GM12865 (cell line): ENCODE measurements around the gene ZFAND3.

Experiments
- DNase-seq: peaks from one replicate; pipeline ENCODE4 v3.0.0; 2010; ENCODE audit warnings: low read depth
- H3K4me3 ChIP-seq: 2 replicates; pipeline ENCODE4 v1.5.1; 2011; ENCODE audit warnings: mild to moderate bottlenecking, low read depth, low read length, control low read depth
- TF ChIP-seq, protein P1 (sequence below): IDR thresholded peaks from 2 replicates; pipeline ENCODE4 v1.5.1; 2011; ENCODE audit warnings: low read length, control low read depth, low read depth, inconsistent platforms; ENCODE audit not compliant: insufficient read depth; ENCODE audit errors: missing control alignments

The ZFAND3 gene

DNA sequence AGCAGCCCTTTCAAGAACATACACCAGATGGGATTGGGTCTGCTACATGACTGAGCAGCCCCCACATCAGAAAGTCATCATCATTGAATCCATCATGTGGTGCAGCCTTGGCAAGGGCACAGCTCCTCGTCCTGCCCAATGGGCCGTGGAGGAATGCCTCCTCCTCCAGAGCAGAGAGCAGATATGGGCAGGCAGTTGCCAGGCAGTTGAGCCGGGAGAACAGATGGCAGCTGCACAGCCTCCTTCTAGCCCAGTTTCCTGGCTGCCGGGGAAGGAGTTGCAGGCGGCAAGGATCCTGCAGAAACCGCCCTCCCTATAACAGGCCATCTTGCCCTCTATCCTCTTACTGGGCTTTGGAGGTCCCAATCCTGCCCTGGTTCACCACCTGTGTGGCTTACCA lies 11.9 kb upstream of the ZFAND3 start:
- DNase-seq: no peak
- no peak overlapping the region for H3K4me3 ChIP-seq
- TF ChIP-seq, protein P1, sequence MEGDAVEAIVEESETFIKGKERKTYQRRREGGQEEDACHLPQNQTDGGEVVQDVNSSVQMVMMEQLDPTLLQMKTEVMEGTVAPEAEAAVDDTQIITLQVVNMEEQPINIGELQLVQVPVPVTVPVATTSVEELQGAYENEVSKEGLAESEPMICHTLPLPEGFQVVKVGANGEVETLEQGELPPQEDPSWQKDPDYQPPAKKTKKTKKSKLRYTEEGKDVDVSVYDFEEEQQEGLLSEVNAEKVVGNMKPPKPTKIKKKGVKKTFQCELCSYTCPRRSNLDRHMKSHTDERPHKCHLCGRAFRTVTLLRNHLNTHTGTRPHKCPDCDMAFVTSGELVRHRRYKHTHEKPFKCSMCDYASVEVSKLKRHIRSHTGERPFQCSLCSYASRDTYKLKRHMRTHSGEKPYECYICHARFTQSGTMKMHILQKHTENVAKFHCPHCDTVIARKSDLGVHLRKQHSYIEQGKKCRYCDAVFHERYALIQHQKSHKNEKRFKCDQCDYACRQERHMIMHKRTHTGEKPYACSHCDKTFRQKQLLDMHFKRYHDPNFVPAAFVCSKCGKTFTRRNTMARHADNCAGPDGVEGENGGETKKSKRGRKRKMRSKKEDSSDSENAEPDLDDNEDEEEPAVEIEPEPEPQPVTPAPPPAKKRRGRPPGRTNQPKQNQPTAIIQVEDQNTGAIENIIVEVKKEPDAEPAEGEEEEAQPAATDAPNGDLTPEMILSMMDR: no peak

DNA sequence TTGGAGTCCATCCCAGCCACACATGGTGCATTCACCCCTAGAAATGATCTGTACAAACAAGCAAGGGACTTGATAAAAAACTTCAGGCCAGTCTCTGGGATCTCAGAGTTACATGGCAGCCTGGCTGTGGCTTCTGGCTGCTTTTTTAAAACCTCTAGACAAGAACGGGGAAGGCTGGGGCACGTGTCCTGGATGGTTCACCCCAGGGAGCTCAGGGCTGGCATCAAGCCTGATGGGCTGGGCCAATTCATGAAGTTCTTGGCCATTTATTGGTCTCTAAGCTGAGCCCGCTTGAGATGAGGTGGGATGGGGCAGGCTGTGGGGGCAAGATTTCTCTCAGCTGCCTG lies 10.4 kb upstream of the ZFAND3 start:
- no peak overlapping the region for H3K4me3 ChIP-seq
- TF ChIP-seq, protein P1: no peak
- DNase-seq: no peak

DNA sequence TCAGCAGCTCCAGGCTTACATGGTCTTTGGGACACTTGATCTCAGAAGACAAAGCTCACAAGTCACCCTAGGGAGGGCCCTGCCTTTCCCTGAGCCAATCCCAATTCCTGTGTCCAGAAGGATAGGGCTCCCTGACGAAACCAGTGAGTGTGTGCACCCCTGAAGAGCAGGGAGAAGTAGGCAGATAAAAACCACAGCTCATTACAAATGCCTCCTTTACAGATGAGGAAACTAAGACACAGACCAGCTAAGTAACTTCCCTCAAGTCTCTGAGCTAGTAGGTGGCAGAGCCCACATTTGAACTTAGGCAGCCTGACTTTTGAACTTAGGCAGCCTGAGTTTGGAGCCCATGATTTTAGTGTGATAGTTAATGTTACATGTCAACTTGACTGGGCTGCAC lies 6.7 kb upstream of the ZFAND3 start:
- TF ChIP-seq, protein P1: no peak
- no peak overlapping the region for H3K4me3 ChIP-seq
- DNase-seq: no peak

DNA sequence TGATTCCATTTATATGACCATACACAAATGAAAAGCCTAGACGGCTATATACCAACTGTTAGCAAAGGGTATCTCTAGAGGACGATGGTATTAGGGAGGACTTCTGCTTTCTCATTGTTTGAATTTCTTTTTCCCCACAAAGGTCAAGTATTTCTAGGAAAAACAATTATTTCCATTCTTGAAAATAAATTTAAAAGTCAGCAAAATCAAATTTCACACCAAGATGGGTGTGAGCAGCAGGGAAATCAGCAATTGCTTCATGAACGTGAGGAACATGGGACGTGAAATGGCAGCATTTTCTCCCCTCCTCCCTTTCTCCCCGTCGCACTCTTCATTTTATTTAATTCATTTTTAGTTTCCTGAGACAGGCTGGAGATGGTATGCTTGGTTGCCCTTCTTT lies 5.2 kb upstream of the ZFAND3 start:
- DNase-seq: no peak
- no peak overlapping the region for H3K4me3 ChIP-seq
- TF ChIP-seq, protein P1: no peak

DNA sequence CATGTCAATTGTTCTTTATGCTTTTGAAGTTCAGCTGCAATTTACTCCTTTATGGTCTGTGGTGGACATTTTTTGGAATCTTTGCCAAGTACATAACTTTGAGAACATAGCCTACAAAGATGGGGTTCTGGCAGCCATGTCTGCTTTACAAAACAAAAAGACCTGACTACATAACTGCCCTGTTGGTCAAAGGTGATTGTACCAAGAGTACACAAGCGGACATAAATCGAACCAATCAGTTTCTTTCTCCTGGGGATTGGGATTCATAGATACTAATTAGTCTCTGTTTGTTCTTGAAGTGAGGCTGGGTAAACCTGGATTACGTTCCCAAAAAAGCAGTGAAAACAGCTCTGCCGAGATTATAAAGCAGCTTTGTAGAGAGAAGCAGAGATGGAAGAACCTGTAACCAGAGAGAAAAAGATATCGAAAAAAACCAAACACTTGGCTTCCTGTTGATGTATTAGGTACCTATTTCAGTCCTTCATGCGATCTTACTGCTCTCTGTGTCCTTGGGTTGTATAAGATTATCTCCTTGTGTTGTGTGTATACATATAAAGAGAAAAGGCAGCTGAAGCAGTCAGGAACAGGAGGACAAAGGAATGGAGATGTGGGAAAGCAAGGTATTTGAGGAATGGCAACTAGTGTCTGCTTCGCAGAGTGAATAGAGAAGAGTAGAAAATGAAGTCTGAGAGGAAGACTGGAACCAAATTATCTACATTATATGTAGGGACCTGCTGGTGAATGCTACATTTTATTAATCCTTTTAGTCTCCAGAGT lies 2.7 kb upstream of the ZFAND3 start:
- TF ChIP-seq, protein P1: no peak
- no peak for DNase-seq

DNA sequence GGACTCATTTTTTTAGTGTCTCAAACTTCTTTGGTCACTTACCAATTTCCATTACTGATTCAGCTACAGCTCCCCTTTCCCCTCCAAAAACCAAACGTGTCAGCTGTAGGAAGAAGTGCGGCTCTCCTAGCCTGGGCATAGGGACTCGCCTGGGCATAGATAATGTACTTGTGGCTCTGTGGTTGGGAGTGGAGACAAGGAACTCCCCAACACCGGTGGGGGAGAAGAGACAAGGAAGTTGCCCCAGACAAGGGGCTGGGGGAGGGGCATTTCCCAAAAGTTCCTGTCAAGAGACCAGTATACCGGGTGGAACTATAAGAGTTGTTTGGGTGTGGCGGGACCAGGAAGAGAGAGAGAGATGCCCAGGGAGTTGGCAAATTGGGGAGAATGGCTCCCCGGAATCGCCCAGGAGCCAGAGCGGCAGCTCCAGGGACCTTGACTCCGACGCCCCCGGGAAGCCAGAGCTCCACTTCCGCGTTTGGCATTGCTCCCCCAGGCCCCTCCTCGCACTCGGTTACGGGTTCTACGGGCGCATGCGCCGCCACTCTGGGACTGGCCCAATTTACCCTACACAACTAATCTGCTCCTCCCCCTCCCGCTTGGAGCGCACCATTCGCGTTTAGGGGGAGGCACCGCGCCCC lies 871 bp upstream of the ZFAND3 start:
- DNase-seq: peak; percentile 99
- TF ChIP-seq, protein P1: no peak
- H3K4me3 ChIP-seq: peak overlapping the region; percentile 96

More for the DNA sequence above, 2.7 kb upstream of the ZFAND3 start:
- H3K4me3 ChIP-seq: no peak overlapping the region
